Left ventricle myocardium inferior (tissue), 1 donor: ENCODE measurements around the gene TGFBR1. TPM values are rescaled to one million over a fixed set of nuclear protein-coding genes. Genes with fewer than 3 reads are reported as not detected.

Experiments
- DNase-seq: peaks from one replicate; pipeline ENCODE4 v3.0.0-alpha.2; 2020
- H3K27ac ChIP-seq: fragments of 200-600 bp; replicated peaks from 2 replicates; pipeline ENCODE4 v1.8.0; 2021
- H3K27me3 ChIP-seq: fragments of 200-600 bp; 2 replicates; pipeline ENCODE4 v1.8.0; 2021; ENCODE audit warnings: low read depth
- H3K36me3 ChIP-seq: fragments of 200-600 bp; 2 replicates; pipeline ENCODE4 v1.8.0; 2021
- H3K4me1 ChIP-seq: fragments of 200-600 bp; 2 replicates; pipeline ENCODE4 v1.8.0; 2021
- H3K4me3 ChIP-seq: fragments of 200-600 bp; 2 replicates; pipeline ENCODE4 v1.8.0; 2021; ENCODE audit warnings: mild to moderate bottlenecking, moderate library complexity
- H3K9me3 ChIP-seq: fragments of 200-600 bp; replicated peaks from 2 replicates; pipeline ENCODE4 v1.8.0; 2021
- CTCF ChIP-seq: fragments of 200-600 bp; IDR thresholded peaks from 2 replicates; pipeline ENCODE4 v1.8.0; 2021; ENCODE audit warnings: antibody characterized with exemption, mild to moderate bottlenecking, borderline replicate concordance
- intact Hi-C: fragments of 100-400 bp; cut with micrococcal nuclease; formaldehyde crosslinking; loops from one replicate; pipeline ENCODE4 v1.11.0; 2022
- total RNA-seq: library from RNA; stranded (reverse); fragmentation: NEBNext Ultra II Directional; extraction: Animal tissue kit (Norgen Biotek cat#: 25700); gene quantifications from one replicate; pipeline ENCODE4 v1.2.1, GENCODE V29; 2021
- donor health status: DM: no; HTN: yes; CAD: no; lungs with severe emphysema.

The TGFBR1 gene
- total RNA-seq, 1 donor from 2014 or later, result 12.3 TPM

GRCh38 chr9:99069075-99069474, 35.8 kb upstream of the TGFBR1 start:
- Histone ChIP-seq H3K4me3 (no peak overlapping the region), H3K27ac (peak overlapping the region; percentile 14), H3K9me3 (no peaks in the 10 kb centered on the region), H3K4me1 (peaks cover 45% of the 10 kb centered on the region), H3K36me3 (peaks cover 21% of the 10 kb centered on the region), H3K27me3 (no peaks in the 10 kb centered on the region)
- intact Hi-C loops, result no loop called here
- TF ChIP-seq CTCF, result no peak
- no peak for DNase-seq

GRCh38 chr9:99069546-99069945, 35.4 kb upstream of the TGFBR1 start:
- DNase-seq, result no peak
- H3K4me1 ChIP-seq, result peaks cover 45% of the 10 kb centered on the region

GRCh38 chr9:99070681-99071080, 34.2 kb upstream of the TGFBR1 start:
- peaks cover 19% of the 10 kb centered on the region for H3K36me3 ChIP-seq
- H3K4me3 ChIP-seq, result no peak overlapping the region
- intact Hi-C loops, result no loop called here
- no peak for DNase-seq
- TF ChIP-seq CTCF, result no peak
- H3K4me1 ChIP-seq, result peaks cover 52% of the 10 kb centered on the region
- H3K27me3 ChIP-seq, result no peaks in the 10 kb centered on the region
- no peaks in the 10 kb centered on the region for H3K9me3 ChIP-seq
- H3K27ac ChIP-seq, result peak overlapping the region; percentile 57

More at GRCh38 chr9:99069546-99069945, 35.4 kb upstream of the TGFBR1 start:
- no peak overlapping the region for H3K4me3 ChIP-seq
- H3K27me3 ChIP-seq, result no peaks in the 10 kb centered on the region
- H3K36me3 ChIP-seq, result peaks cover 19% of the 10 kb centered on the region
- intact Hi-C loops, result no loop called here
- H3K27ac ChIP-seq, result peak overlapping the region; percentile 14
- no peak for TF ChIP-seq CTCF
- no peaks in the 10 kb centered on the region for H3K9me3 ChIP-seq

GRCh38 chr9:99071313-99072039, 33.4 kb upstream of the TGFBR1 start:
- no peak for TF ChIP-seq CTCF
- peak overlapping the region; percentile 57 for H3K27ac ChIP-seq
- intact Hi-C loops, result no loop called here
- H3K36me3 ChIP-seq, result peaks cover 19% of the 10 kb centered on the region
- no peak for DNase-seq
- peaks cover 60% of the 10 kb centered on the region for H3K4me1 ChIP-seq
- H3K9me3 ChIP-seq, result no peaks in the 10 kb centered on the region
- H3K27me3 ChIP-seq, result no peaks in the 10 kb centered on the region
- H3K4me3 ChIP-seq, result no peak overlapping the region

GRCh38 chr9:99072040-99072394, 32.9 kb upstream of the TGFBR1 start:
- Histone ChIP-seq H3K4me3 (no peak overlapping the region), H3K9me3 (no peaks in the 10 kb centered on the region), H3K27me3 (no peaks in the 10 kb centered on the region), H3K27ac (peak overlapping the region; percentile 57), H3K4me1 (peaks cover 66% of the 10 kb centered on the region), H3K36me3 (peaks cover 19% of the 10 kb centered on the region)
- no peak for DNase-seq
- no peak for TF ChIP-seq CTCF
- intact Hi-C loops, result no loop called here
